NCI-H1048 (cell line): Measurements from ENCODE around the gene C2orf92.

ENCODE experiments used
- DNase-seq: peaks from one replicate; lab custom pipeline; 2025; lab: John Stamatoyannopoulos, UW

Gene C2orf92

DNA sequence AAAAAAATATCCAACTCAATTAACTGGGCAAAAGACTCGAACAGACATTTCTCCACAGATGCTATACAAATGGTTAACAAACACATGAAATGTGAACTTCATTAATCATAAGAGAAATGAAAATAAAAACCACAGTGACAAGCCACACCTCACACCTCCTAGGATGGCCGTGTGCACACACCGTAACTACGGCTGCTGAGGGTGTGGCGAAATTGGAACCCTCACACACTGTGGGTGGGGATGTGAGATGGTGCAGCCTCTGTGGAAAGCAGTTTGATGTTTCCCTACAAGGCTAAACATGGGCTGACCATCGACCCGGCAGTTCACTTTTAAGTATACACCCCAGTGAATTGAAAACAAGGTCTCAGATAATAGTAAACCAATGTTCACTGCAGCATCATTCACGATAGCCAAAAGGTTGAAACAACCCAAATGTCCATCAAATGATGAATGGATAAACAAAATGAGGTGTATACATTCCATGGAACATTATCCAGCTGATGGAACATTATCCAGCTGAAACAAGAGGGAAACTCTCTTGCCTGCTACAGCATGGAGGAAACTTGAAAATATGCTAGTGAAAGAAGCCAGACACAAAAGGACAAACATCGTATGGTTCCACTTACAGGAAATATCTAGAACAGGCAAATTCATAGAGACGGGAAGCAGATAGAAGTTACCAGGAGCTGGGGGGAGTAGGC lies 76.1 kb downstream of the C2orf92 start:
- no peak for DNase-seq

- no peak for DNase-seq
These were observed 77.8 kb downstream of the C2orf92 start for GRCh38 chr2:97747285-97747684.

DNA sequence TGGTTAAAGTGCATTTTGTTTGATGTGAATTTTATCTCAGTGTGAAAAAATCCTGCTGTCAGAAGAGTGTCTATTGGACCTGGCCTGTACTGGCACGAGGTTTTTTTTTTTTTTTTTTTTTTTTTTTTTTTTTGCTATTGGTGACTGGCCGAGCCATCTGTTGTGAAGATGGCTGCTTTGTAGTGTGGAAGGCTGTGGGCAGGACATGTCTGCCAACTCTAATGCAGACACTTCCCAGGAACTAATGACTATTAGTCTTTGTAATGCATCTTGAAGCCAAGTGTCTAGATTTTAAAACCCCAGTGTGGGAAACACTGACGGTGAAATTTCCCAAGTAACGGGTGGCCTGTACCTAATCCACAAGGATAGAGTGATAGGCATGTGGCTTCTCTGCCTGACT lies 78.2 kb downstream of the C2orf92 start:
- DNase-seq = no peak

GRCh38 chr2:97749581-97749980 lies 80.1 kb downstream of the C2orf92 start:
- DNase-seq = no peak

DNA sequence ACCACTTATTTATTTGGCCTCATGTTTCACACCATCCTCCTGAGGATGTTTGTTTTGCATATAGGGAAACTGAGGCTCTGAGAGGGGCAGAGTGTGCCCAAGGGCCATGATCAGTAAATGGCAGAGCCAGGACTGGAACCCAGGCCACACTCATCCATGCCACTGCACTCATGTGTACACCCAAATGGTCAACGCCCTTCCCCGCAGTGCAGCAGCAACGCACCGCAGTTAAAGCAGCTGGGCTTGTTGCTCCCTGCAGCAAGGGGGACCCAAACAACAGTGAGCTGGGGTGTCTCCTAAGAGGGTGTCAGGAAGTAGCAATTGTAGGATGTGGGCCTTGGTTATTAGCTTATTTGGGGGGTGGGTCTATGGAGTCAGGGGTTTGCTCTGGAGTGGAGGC lies 80.5 kb downstream of the C2orf92 start:
- no peak for DNase-seq

DNA sequence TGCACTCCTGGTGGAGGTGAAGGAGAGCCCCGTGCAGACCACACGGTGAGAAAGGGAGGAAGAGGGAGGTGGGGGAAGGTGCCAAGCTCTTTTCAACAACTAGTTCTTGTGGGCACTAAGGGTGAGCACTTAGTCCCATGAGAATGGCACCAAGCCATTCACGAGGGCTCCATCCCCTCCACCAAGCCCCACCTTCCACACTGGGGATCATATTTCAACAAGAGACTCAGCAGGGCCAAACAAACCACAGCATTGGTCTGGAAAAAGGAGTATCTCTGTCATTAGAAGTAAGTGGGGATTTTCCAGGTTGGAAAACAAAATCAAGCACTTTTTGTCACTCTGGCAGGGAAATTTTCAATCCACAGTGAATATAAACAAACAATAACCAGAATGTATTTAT lies 82.2 kb downstream of the C2orf92 start:
- no peak for DNase-seq
